GM10266 (cell line): Measurements from ENCODE around the gene TBC1D12.

Experiments
- DNase-seq: peaks from one replicate; pipeline ENCODE4 v3.0.0; 2012; ENCODE audit errors: extremely low spot score
- CTCF ChIP-seq: IDR thresholded peaks from 2 replicates; pipeline ENCODE4 v1.5.1; 2012; ENCODE audit warnings: mild to moderate bottlenecking, low read depth; ENCODE audit not compliant: control insufficient read depth, insufficient read depth; ENCODE audit errors: missing control alignments

The TBC1D12 gene

GRCh38 chr10:94481410-94481809 is 79.1 kb downstream of the TBC1D12 start:
- DNase-seq = no peak
- no peak for TF ChIP-seq CTCF

GRCh38 chr10:94483970-94484369 is 81.6 kb downstream of the TBC1D12 start:
- no peak for TF ChIP-seq CTCF
- DNase-seq = no peak

- DNase-seq = no peak
- TF ChIP-seq CTCF = no peak
Observed at GRCh38 chr10:94485094-94485493, 82.8 kb downstream of the TBC1D12 start.

- no peak for DNase-seq
- TF ChIP-seq CTCF = no peak
Observed at GRCh38 chr10:94487575-94487974, 85.2 kb downstream of the TBC1D12 start.

- DNase-seq = no peak
Observed at GRCh38 chr10:94489107-94489506, 86.8 kb downstream of the TBC1D12 start.

GRCh38 chr10:94489976-94490788 is 87.8 kb downstream of the TBC1D12 start:
- no peak for TF ChIP-seq CTCF

More at GRCh38 chr10:94489107-94489506, 86.8 kb downstream of the TBC1D12 start:
- no peak for TF ChIP-seq CTCF

GRCh38 chr10:94490789-94491039 is 88.4 kb downstream of the TBC1D12 start:
- no peak for DNase-seq
- no peak for TF ChIP-seq CTCF

More at GRCh38 chr10:94489976-94490788, 87.8 kb downstream of the TBC1D12 start:
- no peak for DNase-seq
